IMR-90 (cell line): ENCODE results near the gene GRIK3. TPM values are rescaled to one million over a fixed set of nuclear protein-coding genes. Genes with fewer than 3 reads are reported as not detected.

Experiments used
- ATAC-seq: fragments of 200-7000 bp; cut with Tn5 transposase; 2 replicates; pipeline ENCODE4 v1.9.1; 2020; ENCODE audit warnings: low read depth, mild to moderate bottlenecking, moderate library complexity
- BruUV-seq: library from RNA; stranded (reverse); fragments of 400-500 nt; replicated peaks from 2 replicates; lab custom pipeline; 2021; lab: Mats Ljungman, UMichigan
- CTCF ChIA-PET: fragments of 300-600 bp; formaldehyde crosslinking; extraction: SDS; loops from one replicate; lab custom pipeline; 2021; ENCODE audit warnings: antibody characterized with exemption; lab: Yijun Ruan, JAX
- POLR2A ChIA-PET: fragments of 300-600 bp; sonication (Branson Sonifier 250); formaldehyde crosslinking; loops from one replicate; lab custom pipeline; 2022; ENCODE audit warnings: antibody characterized with exemption; ENCODE audit not compliant: unreplicated experiment; lab: Charles Lee
- DNase-seq: peaks from one replicate; pipeline ENCODE4 v3.0.0; 2013
- H2AFZ ChIP-seq: replicated peaks from 2 replicates; pipeline ENCODE3; 2013; ENCODE audit warnings: low read length, mild to moderate bottlenecking; ENCODE audit not compliant: poor library complexity
- H2AK5ac ChIP-seq: 2 replicates; pipeline ENCODE4 v1.6.1; 2013; ENCODE audit warnings: low read depth, low read length, inconsistent platforms
- H2AK9ac ChIP-seq: replicated peaks from 2 replicates; pipeline ENCODE3; 2013; ENCODE audit warnings: mild to moderate bottlenecking, low read depth, low read length, moderate library complexity; ENCODE audit not compliant: poor library complexity
- H2BK120ac ChIP-seq: 2 replicates; pipeline ENCODE4 v1.6.1; 2013; ENCODE audit warnings: low read depth, low read length, inconsistent platforms
- H2BK15ac ChIP-seq: 3 replicates; pipeline ENCODE4 v1.6.1; 2013; ENCODE audit warnings: low read depth, low read length, inconsistent platforms
- H2BK20ac ChIP-seq: 2 replicates; pipeline ENCODE4 v1.6.1; 2013; ENCODE audit warnings: low read depth, mild to moderate bottlenecking, inconsistent platforms, low read length, moderate library complexity
- H2BK5ac ChIP-seq: 2 replicates; pipeline ENCODE4 v1.6.1; 2013; ENCODE audit warnings: mild to moderate bottlenecking, low read depth, low read length, inconsistent platforms; ENCODE audit not compliant: poor library complexity, severe bottlenecking
- H3K14ac ChIP-seq: replicated peaks from 2 replicates; pipeline ENCODE4 v1.6.1; 2013; ENCODE audit warnings: low read depth, low read length, inconsistent platforms
- H3K18ac ChIP-seq: 2 replicates; pipeline ENCODE4 v1.6.1; 2013; ENCODE audit warnings: low read depth, low read length, control low read depth
- H3K23ac ChIP-seq: 2 replicates; pipeline ENCODE4 v1.6.1; 2013; ENCODE audit warnings: low read depth, low read length, inconsistent platforms
- H3K27ac ChIP-seq: 2 replicates; pipeline ENCODE4 v1.5.1; 2013; ENCODE audit warnings: mild to moderate bottlenecking, control low read depth, low read length; ENCODE audit not compliant: insufficient read depth
- H3K27me3 ChIP-seq: 2 replicates; pipeline ENCODE4 v1.6.1; 2013; ENCODE audit warnings: low read length; ENCODE audit not compliant: control insufficient read depth, insufficient read depth
- H3K36me3 ChIP-seq: 2 replicates; pipeline ENCODE4 v1.6.1; 2013; ENCODE audit warnings: low read length, mixed read lengths; ENCODE audit not compliant: control insufficient read depth, insufficient read depth
- H3K4ac ChIP-seq: 2 replicates; pipeline ENCODE4 v1.6.1; 2013; ENCODE audit warnings: low read depth, low read length, inconsistent platforms
- H3K4me1 ChIP-seq: 2 replicates; pipeline ENCODE4 v1.6.1; 2013; ENCODE audit warnings: low read length, mixed read lengths; ENCODE audit not compliant: control insufficient read depth, insufficient read depth
- H3K4me2 ChIP-seq: 2 replicates; pipeline ENCODE4 v1.6.1; 2013; ENCODE audit warnings: low read depth, mild to moderate bottlenecking, control low read depth, low read length, moderate library complexity
- H3K4me3 ChIP-seq: 2 replicates; pipeline ENCODE4 v1.5.1; 2013; ENCODE audit warnings: low read depth, mild to moderate bottlenecking, control low read depth, low read length, moderate library complexity; ENCODE audit not compliant: insufficient read depth
- H3K56ac ChIP-seq: 2 replicates; pipeline ENCODE4 v1.6.1; 2013; ENCODE audit warnings: low read length, inconsistent platforms; ENCODE audit not compliant: insufficient read depth; ENCODE audit errors: extremely low read depth
- H3K79me1 ChIP-seq, 2 experiments: 2 replicates each; pipeline ENCODE4 v1.6.1; 2013; ENCODE audit warnings: low read length in 2 of 2, inconsistent platforms in 1 of 2, low read depth in 1 of 2
- H3K9ac ChIP-seq: 2 replicates; pipeline ENCODE4 v1.6.1; 2013; ENCODE audit warnings: low read depth, low read length, control low read depth
- H3K9me1 ChIP-seq: 2 replicates; pipeline ENCODE4 v1.6.1; 2013; ENCODE audit warnings: low read length, inconsistent platforms; ENCODE audit not compliant: insufficient read depth
- H3K9me3 ChIP-seq: 2 replicates; pipeline ENCODE4 v1.6.1; 2013; ENCODE audit warnings: low read length; ENCODE audit not compliant: control insufficient read depth, insufficient read depth
- H4K20me1 ChIP-seq: 2 replicates; pipeline ENCODE4 v1.6.1; 2013; ENCODE audit warnings: low read length, inconsistent platforms; ENCODE audit not compliant: insufficient read depth
- H4K5ac ChIP-seq: 2 replicates; pipeline ENCODE4 v1.6.1; 2013; ENCODE audit warnings: mild to moderate bottlenecking, low read depth, low read length, control low read depth
- H4K8ac ChIP-seq, 2 experiments: 2 replicates each; pipeline ENCODE4 v1.6.1; 2013; ENCODE audit warnings: low read depth in 2 of 2, low read length in 2 of 2, control low read depth in 1 of 2, inconsistent platforms in 1 of 2
- H4K91ac ChIP-seq: 2 replicates; pipeline ENCODE4 v1.6.1; 2013; ENCODE audit warnings: low read depth, low read length, inconsistent platforms; ENCODE audit not compliant: insufficient read depth
- CHD1 ChIP-seq: IDR thresholded peaks from 2 replicates; pipeline ENCODE4 v1.6.1; 2012; ENCODE audit warnings: low read depth, low read length, improper control_type of control experiment
- MAFK ChIP-seq: IDR thresholded peaks from 2 replicates; pipeline ENCODE4 v1.6.1; 2012; ENCODE audit warnings: low read depth, low read length, improper control_type of control experiment
- MAZ ChIP-seq: IDR thresholded peaks from 2 replicates; pipeline ENCODE4 v1.6.1; 2012; ENCODE audit warnings: low read depth, mild to moderate bottlenecking, low read length, improper control_type of control experiment, moderate library complexity, borderline replicate concordance
- MXI1 ChIP-seq: IDR thresholded peaks from 2 replicates; pipeline ENCODE4 v1.6.1; 2012; ENCODE audit warnings: low read depth, mild to moderate bottlenecking, low read length, moderate library complexity, borderline replicate concordance
- NFE2L2 ChIP-seq: fragments of 150-350 bp; IDR thresholded peaks from 2 replicates; pipeline ENCODE4 v1.6.1; 2016; ENCODE audit warnings: low read depth, mild to moderate bottlenecking, low read length
- POLR2A ChIP-seq: IDR thresholded peaks from 2 replicates; pipeline ENCODE4 v1.6.1; 2012; ENCODE audit warnings: mild to moderate bottlenecking, low read depth, low read length
- RAD21 ChIP-seq: IDR thresholded peaks from 2 replicates; pipeline ENCODE4 v1.6.1; 2012; ENCODE audit warnings: low read length, improper control_type of control experiment
- RFX5 ChIP-seq: IDR thresholded peaks from 2 replicates; pipeline ENCODE4 v1.8.0; 2012; ENCODE audit warnings: low read depth, mild to moderate bottlenecking, low read length, moderate library complexity
- WGBS, 2 experiments: methylation state at CpG; one replicate each; pipeline versions ENCODE4 v1.1.5 to v1.1.7; 2013; ENCODE audit warnings: missing lambda C conversion rate in 2 of 2; ENCODE audit not compliant: insufficient read length in 1 of 2; ENCODE audit errors: extremely low coverage in 2 of 2; 5-methylcytosine and 5-hydroxymethylcytosine counted together
- dilution Hi-C: fragments of 300-500 bp; cut with HindIII; formaldehyde crosslinking; loops from one replicate; pipeline ENCODE4 v1.14.3; 2018; ENCODE audit warnings: low sequenced_read_pairs; ENCODE audit not compliant: unreplicated experiment
- in situ Hi-C: fragments of 300-500 bp; cut with MboI; formaldehyde crosslinking; loops from 3 replicates; pipeline ENCODE4 v1.14.3; 2019; ENCODE audit warnings: low sequenced_read_pairs, inconsistent platforms, mixed read lengths
- intact Hi-C: fragments of 100-400 bp; cut with micrococcal nuclease; formaldehyde crosslinking; loops from 2 replicates; pipeline ENCODE4 v1.10.0; 2022
- polyA plus RNA-seq, 3 experiments: library from polyadenylated mRNA; depleted of rRNA; stranded (reverse); fragments of >200 nt; gene quantifications; 2 replicates each; pipeline ENCODE4 v1.2.3, GENCODE V29; 2012; ENCODE audit warnings: low replicate concordance in 1 of 3
- total RNA-seq: library from RNA; depleted of rRNA; stranded (reverse); fragments of >200 nt; gene quantifications from 2 replicates; pipeline ENCODE4 v1.2.3, GENCODE V29; 2012

GRIK3 gene
- total and polyA plus RNA-seq, 2 of the 4 experiments (the other 2 are of a cell fraction) = not detected

DNA sequence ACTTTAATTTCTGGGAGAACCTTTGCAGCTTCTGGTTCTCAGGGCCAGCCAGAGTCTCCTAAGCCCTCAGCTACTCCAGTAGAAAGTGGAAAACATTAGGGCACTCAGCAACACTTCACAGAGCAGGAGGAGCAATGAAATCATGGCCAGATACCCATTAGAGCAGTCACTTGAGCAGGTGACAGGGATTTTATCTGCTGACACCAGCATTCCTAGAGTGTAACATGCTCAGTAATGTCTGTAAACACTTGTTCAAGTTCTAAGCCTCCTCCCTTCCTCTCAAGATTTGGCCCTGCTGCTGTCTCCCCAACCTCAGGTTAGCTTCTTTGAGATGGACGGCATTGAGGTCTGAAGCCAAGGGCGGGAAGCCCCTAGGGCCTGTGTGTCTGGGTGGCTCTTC, 218.0 kb downstream of the GRIK3 start:
- Histone ChIP-seq H3K9ac (no peak overlapping the region), H3K18ac (no peak overlapping the region), H3K4me2 (no peak overlapping the region), H3K27ac (no peak overlapping the region), H4K20me1 (no peaks in the 10 kb centered on the region), H3K14ac (no peak overlapping the region), H3K9me3 (no peaks in the 10 kb centered on the region), H2AFZ (no peak overlapping the region), H2BK20ac (no peak overlapping the region), H2BK120ac (no peak overlapping the region), H3K27me3 (peaks cover 1% of the 10 kb centered on the region; the same call in 1 of the 2 replicates), H3K4me1 (no peaks in the 10 kb centered on the region), H3K23ac (no peak overlapping the region), H2AK9ac (no peak overlapping the region), H3K9me1 (no peaks in the 10 kb centered on the region), H2BK15ac (no peak overlapping the region), H2AK5ac (no peak overlapping the region), H4K5ac (no peak overlapping the region), H3K56ac (no peak overlapping the region), H2BK5ac (no peak overlapping the region), H3K4ac (no peak overlapping the region), H3K79me1 (no peaks in the 10 kb centered on the region), H4K91ac (no peak overlapping the region), H3K4me3 (no peak overlapping the region), H4K8ac (no peak overlapping the region), H3K36me3 (no peaks in the 10 kb centered on the region)
- in situ Hi-C loops = no loop called here
- ChIA-PET CTCF (no interaction called here), POLR2A (no interaction called here)
- no TSS peak for BruUV-seq
- dilution Hi-C loops = no loop called here
- DNase-seq (no peak), ATAC-seq (no peak)
- 27% methylated on average over 2 of the region's 2 CpGs; no CpG with 5 or more reads in 1 of the 2 experiments for WGBS, 2 experiments
- intact Hi-C loops = no loop called here
- TF ChIP-seq MXI1 (no peak), POLR2A (no peak), RAD21 (no peak), NFE2L2 (no peak), RFX5 (no peak), MAFK (peak; percentile 39), MAZ (no peak), CHD1 (no peak)
